ENCODE measurements around the gene METTL26. TPM values are rescaled to one million over a fixed set of nuclear protein-coding genes. Genes with fewer than 3 reads are reported as not detected.

The METTL26 gene
- total and polyA plus RNA-seq, 2 experiments from 2014 or later = 77.9 to 155 TPM

GRCh38 chr16:676913-677312 lies 40.8 kb upstream of the METTL26 start:
- no peaks in the 10 kb centered on the region for H3K36me3 ChIP-seq (replicated peaks; ENCODE audit: insufficient read depth, low read depth)
- H3K27ac ChIP-seq = no peak overlapping the region
- no peaks in the 10 kb centered on the region for H3K27me3 ChIP-seq
- TF ChIP-seq EZH2 (IDR thresholded peaks at IDR 0.05; ENCODE audit: borderline replicate concordance) (no peak), CTCF (IDR thresholded peaks at IDR 0.05; ENCODE audit: poor library complexity) (no peak), EZH2phosphoT487 (IDR thresholded peaks at IDR 0.05; ENCODE audit: low read depth, severe bottlenecking, unreplicated experiment) (no peak)
- no peak overlapping the region for H3K4me3 ChIP-seq
- DNase-seq (ENCODE audit: low spot score) = no peak
- no peaks in the 10 kb centered on the region for H3K9me2 ChIP-seq (replicated peaks; ENCODE audit: insufficient read depth)
- H3K4me1 ChIP-seq (ENCODE audit: insufficient read depth) = peaks cover 30% of the 10 kb centered on the region
- H2AFZ ChIP-seq = no peak overlapping the region
- no peaks in the 10 kb centered on the region for H3K9me3 ChIP-seq (ENCODE audit: low read depth)
- peaks cover 14% of the 10 kb centered on the region for H4K20me1 ChIP-seq (ENCODE audit: insufficient read depth, poor library complexity, severe bottlenecking)
- peaks cover 13% of the 10 kb centered on the region for H3K79me2 ChIP-seq
- H3K4me2 ChIP-seq = no peak overlapping the region
- 95% methylated on average over 16 of the region's 23 CpGs for WGBS (ENCODE audit: low lambda C conversion rate, missing lambda C conversion rate)

- WGBS (ENCODE audit: low lambda C conversion rate, missing lambda C conversion rate) = 97% methylated on average over 19 of the region's 21 CpGs
- no peak for DNase-seq (ENCODE audit: low spot score)
- Histone ChIP-seq H3K36me3 (replicated peaks; ENCODE audit: insufficient read depth, low read depth) (no peaks in the 10 kb centered on the region), H2AFZ (no peak overlapping the region), H3K27me3 (no peaks in the 10 kb centered on the region), H3K79me2 (peaks cover 9% of the 10 kb centered on the region), H3K9me2 (replicated peaks; ENCODE audit: insufficient read depth) (no peaks in the 10 kb centered on the region), H3K4me1 (ENCODE audit: insufficient read depth) (peaks cover 27% of the 10 kb centered on the region), H3K9me3 (ENCODE audit: low read depth) (no peaks in the 10 kb centered on the region), H3K4me3 (no peak overlapping the region), H4K20me1 (ENCODE audit: insufficient read depth, poor library complexity, severe bottlenecking) (peaks cover 11% of the 10 kb centered on the region), H3K27ac (no peak overlapping the region), H3K4me2 (no peak overlapping the region)
- TF ChIP-seq EZH2 (IDR thresholded peaks at IDR 0.05; ENCODE audit: borderline replicate concordance) (no peak), CTCF (IDR thresholded peaks at IDR 0.05; ENCODE audit: poor library complexity) (no peak), EZH2phosphoT487 (IDR thresholded peaks at IDR 0.05; ENCODE audit: low read depth, severe bottlenecking, unreplicated experiment) (no peak)
These were observed 40.4 kb upstream of the METTL26 start for GRCh38 chr16:676565-676902.

- H3K79me2 ChIP-seq = peaks cover 4% of the 10 kb centered on the region
- H3K9me2 ChIP-seq (replicated peaks; ENCODE audit: insufficient read depth) = no peaks in the 10 kb centered on the region
- WGBS (ENCODE audit: low lambda C conversion rate, missing lambda C conversion rate) = 67% methylated on average over 19 of the region's 25 CpGs
- H2AFZ ChIP-seq = no peak overlapping the region
- H3K4me3 ChIP-seq = no peak overlapping the region
- no peaks in the 10 kb centered on the region for H3K27me3 ChIP-seq
- DNase-seq (ENCODE audit: low spot score) = peak; percentile 53
- peaks cover 5% of the 10 kb centered on the region for H4K20me1 ChIP-seq (ENCODE audit: insufficient read depth, poor library complexity, severe bottlenecking)
- peaks cover 22% of the 10 kb centered on the region for H3K4me1 ChIP-seq (ENCODE audit: insufficient read depth)
- H3K9me3 ChIP-seq (ENCODE audit: low read depth) = no peaks in the 10 kb centered on the region
- H3K36me3 ChIP-seq (replicated peaks; ENCODE audit: insufficient read depth, low read depth) = no peaks in the 10 kb centered on the region
- TF ChIP-seq EZH2phosphoT487 (IDR thresholded peaks at IDR 0.05; ENCODE audit: low read depth, severe bottlenecking, unreplicated experiment) (no peak), CTCF (IDR thresholded peaks at IDR 0.05; ENCODE audit: poor library complexity) (no peak), EZH2 (IDR thresholded peaks at IDR 0.05; ENCODE audit: borderline replicate concordance) (no peak)
- no peak overlapping the region for H3K27ac ChIP-seq
- H3K4me2 ChIP-seq = peak overlapping the region; percentile 94
These were observed 39.9 kb upstream of the METTL26 start for GRCh38 chr16:675884-676564.
